ENCODE measurements around the gene RNU1-3.
"Not testable (repeated sequence)": the region's sequence is repeated elsewhere in the genome, so short reads cannot be mapped to it uniquely, and the experiment has no call there.

DNA sequence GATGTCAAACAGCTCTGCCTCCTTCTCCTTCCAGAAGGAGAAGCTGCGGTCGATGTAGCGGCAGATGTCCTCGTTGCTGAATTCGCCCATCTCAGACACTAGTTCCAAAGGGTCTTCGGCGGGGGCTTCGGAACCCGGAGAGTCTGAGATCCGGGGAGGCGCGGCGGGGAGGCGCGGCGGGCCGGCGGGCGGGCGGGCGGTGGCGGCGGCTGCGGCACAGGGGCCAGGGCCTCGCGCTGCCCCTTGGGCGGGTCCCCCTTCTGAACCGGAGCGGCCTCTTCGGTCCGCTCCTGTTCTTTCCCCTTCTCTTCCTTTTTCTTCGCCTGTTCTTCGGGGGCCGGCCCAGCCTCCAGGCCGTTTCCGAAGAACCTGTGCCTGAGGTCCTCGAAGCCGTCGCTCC lies 25.5 kb upstream of the RNU1-3 start:
- TF ChIP-seq, protein P1, sequence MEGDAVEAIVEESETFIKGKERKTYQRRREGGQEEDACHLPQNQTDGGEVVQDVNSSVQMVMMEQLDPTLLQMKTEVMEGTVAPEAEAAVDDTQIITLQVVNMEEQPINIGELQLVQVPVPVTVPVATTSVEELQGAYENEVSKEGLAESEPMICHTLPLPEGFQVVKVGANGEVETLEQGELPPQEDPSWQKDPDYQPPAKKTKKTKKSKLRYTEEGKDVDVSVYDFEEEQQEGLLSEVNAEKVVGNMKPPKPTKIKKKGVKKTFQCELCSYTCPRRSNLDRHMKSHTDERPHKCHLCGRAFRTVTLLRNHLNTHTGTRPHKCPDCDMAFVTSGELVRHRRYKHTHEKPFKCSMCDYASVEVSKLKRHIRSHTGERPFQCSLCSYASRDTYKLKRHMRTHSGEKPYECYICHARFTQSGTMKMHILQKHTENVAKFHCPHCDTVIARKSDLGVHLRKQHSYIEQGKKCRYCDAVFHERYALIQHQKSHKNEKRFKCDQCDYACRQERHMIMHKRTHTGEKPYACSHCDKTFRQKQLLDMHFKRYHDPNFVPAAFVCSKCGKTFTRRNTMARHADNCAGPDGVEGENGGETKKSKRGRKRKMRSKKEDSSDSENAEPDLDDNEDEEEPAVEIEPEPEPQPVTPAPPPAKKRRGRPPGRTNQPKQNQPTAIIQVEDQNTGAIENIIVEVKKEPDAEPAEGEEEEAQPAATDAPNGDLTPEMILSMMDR (IDR thresholded peaks at IDR 0.05), result not testable (repeated sequence)
- TF ChIP-seq POLR2A (IDR thresholded peaks at IDR 0.05), result not testable (repeated sequence)
